CD4-positive, alpha-beta T cell treated with Interleukin-12 subunit alpha and Interleukin-12 subunit beta, for 1 hour (primary cell): Measurements from ENCODE around the gene ASIC3.
A peak's percentile ranks its signal among the peaks of the same experiment; 100 is the strongest.
"Not testable (repeated sequence)": the region's sequence is repeated elsewhere in the genome, so short reads cannot be mapped to it uniquely, and the experiment has no call there.

ENCODE experiments used
- DNase-seq: peaks from one replicate; pipeline ENCODE4 v3.0.0-alpha.2; 2020

ASIC3 gene

GRCh38 chr7:151014950-151015349 is 33.4 kb upstream of the ASIC3 start:
- DNase-seq: peak; percentile 54

GRCh38 chr7:151015967-151016366 is 32.4 kb upstream of the ASIC3 start:
- no peak for DNase-seq

GRCh38 chr7:151016505-151016904 is 31.8 kb upstream of the ASIC3 start:
- DNase-seq: no peak

- no peak for DNase-seq
These were observed 31.4 kb upstream of the ASIC3 start for GRCh38 chr7:151016942-151017341.

GRCh38 chr7:151017370-151017952 is 30.9 kb upstream of the ASIC3 start:
- DNase-seq: no peak

GRCh38 chr7:151017953-151018420 is 30.3 kb upstream of the ASIC3 start:
- DNase-seq: peak; percentile 83

GRCh38 chr7:151018421-151019129 is 29.8 kb upstream of the ASIC3 start:
- DNase-seq: peak; percentile 52

GRCh38 chr7:151019130-151019447 is 29.2 kb upstream of the ASIC3 start:
- DNase-seq: no peak

GRCh38 chr7:151020231-151020630 is 28.1 kb upstream of the ASIC3 start:
- DNase-seq: no peak

- no peak for DNase-seq
These were observed 25.1 kb upstream of the ASIC3 start for GRCh38 chr7:151023232-151023631.

GRCh38 chr7:151024435-151025056 is 23.8 kb upstream of the ASIC3 start, which contains the start of gene ATG9B:
ATG9B (minus strand) TSS chr7:151024494; CDS start chr7:151024423, 71 bp downstream.
- no peak for DNase-seq

- DNase-seq: no peak
These were observed 22.2 kb upstream of the ASIC3 start for GRCh38 chr7:151025924-151026671.

GRCh38 chr7:151026771-151027727 is 21.3 kb upstream of the ASIC3 start:
- not testable (repeated sequence) for DNase-seq

- not testable (repeated sequence) for DNase-seq
These were observed 20.6 kb upstream of the ASIC3 start for GRCh38 chr7:151027728-151028130.

- DNase-seq: peak; percentile 99
These were observed 20.0 kb upstream of the ASIC3 start, which contains the start of gene ABCB8 for GRCh38 chr7:151028131-151028947. ABCB8 (plus strand) TSS chr7:151028450; CDS start chr7:151028516, 66 bp downstream.

- DNase-seq: no peak
These were observed 19.3 kb upstream of the ASIC3 start for GRCh38 chr7:151028948-151029501.

GRCh38 chr7:151031011-151031410 is 17.3 kb upstream of the ASIC3 start:
- no peak for DNase-seq

GRCh38 chr7:151032936-151033863 is 15.1 kb upstream of the ASIC3 start:
- DNase-seq: no peak

- DNase-seq: no peak
These were observed 14.5 kb upstream of the ASIC3 start for GRCh38 chr7:151033864-151034249.
